ENCODE data around the gene PCNX2. TPM values are rescaled to one million over a fixed set of nuclear protein-coding genes. Genes with fewer than 3 reads are reported as not detected.

The PCNX2 gene
- total RNA-seq, 1 donor from 2014 or later, result 29.5 TPM

DNA sequence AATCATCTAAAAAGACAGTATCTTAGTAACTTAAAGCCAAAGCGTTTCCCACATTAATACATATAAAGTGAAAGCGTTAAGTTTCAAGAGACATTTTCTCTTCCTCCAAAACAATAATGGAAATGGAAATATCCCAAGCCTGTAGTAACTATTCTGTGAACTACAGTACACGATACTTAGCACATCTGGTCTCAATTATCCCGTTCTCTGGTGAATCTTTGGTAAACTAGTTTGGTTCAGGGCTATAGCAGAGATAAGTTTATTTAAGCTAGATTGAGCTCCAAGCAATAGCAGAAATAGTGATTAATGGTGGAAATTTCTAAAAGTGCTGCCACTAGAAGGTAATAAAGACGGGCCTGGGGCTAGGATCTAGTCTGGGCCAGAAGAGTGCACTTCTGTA is 55.2 kb downstream of the PCNX2 start:
- Histone ChIP-seq H3K36me3 (ENCODE audit: control insufficient read depth, insufficient read depth, low read length) (no peaks in the 10 kb centered on the region), H3K27me3 (ENCODE audit: control insufficient read depth, insufficient read depth, low read length) (no peaks in the 10 kb centered on the region), H3K4me3 (ENCODE audit: low read depth, low read length) (no peak overlapping the region)
- no peak for DNase-seq (ENCODE audit: low read depth)
- TF ChIP-seq, protein P1, sequence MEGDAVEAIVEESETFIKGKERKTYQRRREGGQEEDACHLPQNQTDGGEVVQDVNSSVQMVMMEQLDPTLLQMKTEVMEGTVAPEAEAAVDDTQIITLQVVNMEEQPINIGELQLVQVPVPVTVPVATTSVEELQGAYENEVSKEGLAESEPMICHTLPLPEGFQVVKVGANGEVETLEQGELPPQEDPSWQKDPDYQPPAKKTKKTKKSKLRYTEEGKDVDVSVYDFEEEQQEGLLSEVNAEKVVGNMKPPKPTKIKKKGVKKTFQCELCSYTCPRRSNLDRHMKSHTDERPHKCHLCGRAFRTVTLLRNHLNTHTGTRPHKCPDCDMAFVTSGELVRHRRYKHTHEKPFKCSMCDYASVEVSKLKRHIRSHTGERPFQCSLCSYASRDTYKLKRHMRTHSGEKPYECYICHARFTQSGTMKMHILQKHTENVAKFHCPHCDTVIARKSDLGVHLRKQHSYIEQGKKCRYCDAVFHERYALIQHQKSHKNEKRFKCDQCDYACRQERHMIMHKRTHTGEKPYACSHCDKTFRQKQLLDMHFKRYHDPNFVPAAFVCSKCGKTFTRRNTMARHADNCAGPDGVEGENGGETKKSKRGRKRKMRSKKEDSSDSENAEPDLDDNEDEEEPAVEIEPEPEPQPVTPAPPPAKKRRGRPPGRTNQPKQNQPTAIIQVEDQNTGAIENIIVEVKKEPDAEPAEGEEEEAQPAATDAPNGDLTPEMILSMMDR (IDR thresholded peaks at IDR 0.05; ENCODE audit: insufficient read depth, low read length, poor library complexity, severe bottlenecking), result no peak

DNA sequence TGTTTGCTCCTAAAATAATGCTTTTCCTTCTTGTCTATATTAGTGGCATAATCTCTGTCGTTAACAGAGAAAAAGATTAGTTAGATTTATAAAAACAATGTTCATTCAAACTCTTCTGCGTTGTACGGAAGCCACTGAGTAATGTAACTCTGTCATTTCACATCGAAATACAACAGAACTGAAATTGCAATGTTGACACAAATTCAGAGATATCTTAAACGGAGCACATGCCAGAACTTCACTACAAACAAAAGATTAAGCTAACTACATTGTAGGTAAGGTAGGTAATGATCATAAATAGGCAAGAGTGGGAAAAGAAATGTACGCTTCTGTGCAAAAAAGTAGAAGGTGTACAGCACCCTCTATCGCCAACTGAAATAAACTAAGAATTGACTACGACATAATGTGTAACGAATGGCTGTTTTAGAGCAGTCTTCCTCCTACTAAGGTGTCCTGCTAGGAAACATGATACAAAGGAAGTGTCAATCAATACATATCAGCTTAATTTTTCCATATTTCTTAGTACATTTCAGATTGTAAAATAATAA is 56.6 kb downstream of the PCNX2 start:
- Histone ChIP-seq H3K36me3 (ENCODE audit: control insufficient read depth, insufficient read depth, low read length) (no peaks in the 10 kb centered on the region), H3K27me3 (ENCODE audit: control insufficient read depth, insufficient read depth, low read length) (no peaks in the 10 kb centered on the region), H3K4me3 (ENCODE audit: low read depth, low read length) (no peak overlapping the region)
- TF ChIP-seq, protein P1 (IDR thresholded peaks at IDR 0.05; ENCODE audit: insufficient read depth, low read length, poor library complexity, severe bottlenecking), result no peak
- no peak for DNase-seq (ENCODE audit: low read depth)

DNA sequence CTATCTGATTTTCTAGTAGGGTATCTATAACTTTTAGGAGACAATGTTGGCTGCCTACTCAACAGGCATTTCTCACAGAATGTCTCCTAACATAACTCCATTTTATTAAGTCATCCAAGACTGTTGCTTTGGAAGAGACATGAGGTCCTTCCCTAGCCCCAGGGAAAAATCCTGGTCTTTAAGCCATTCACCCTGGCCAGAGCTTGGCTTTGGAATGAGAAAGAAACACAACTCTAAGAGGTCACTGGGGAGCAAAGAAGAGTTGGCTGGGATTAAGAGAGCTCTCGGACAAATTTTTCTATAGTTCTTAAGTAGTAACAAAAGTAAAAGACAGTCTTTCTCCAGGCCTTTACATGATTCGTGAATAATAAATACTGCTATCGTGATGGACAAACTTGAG is 57.9 kb downstream of the PCNX2 start:
- peaks cover 1% of the 10 kb centered on the region for H3K36me3 ChIP-seq (ENCODE audit: control insufficient read depth, insufficient read depth, low read length)
- TF ChIP-seq, protein P1 (IDR thresholded peaks at IDR 0.05; ENCODE audit: insufficient read depth, low read length, poor library complexity, severe bottlenecking), result no peak
- DNase-seq (ENCODE audit: low read depth), result no peak
- H3K27me3 ChIP-seq (ENCODE audit: control insufficient read depth, insufficient read depth, low read length), result no peaks in the 10 kb centered on the region
- no peak overlapping the region for H3K4me3 ChIP-seq (ENCODE audit: low read depth, low read length)

DNA sequence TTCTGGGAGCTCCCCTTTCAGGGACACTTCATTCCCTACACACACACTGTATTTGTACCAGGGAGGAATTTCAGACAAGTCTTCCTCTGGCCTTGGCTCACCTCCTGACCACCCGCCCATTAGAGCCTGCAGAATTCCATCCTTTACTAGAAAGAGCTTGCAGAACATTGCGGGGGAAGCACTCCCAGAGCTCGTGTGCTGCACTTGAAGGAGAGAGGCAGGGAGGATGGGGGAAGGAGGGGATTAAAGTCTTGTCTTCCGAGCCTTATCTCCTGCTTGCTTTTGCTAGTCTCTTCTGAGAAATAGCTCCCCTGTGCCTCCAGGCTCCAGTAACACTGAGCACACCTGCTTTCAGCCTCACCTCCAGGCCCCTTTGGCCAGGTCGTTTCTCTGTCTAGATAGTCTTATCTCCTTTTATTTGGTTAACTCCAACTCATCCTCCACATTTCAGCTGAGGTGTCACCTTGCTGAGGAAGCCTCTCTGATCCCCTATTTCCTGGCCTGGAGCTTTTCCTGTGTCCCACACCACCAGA is 62.0 kb downstream of the PCNX2 start:
- no peak for DNase-seq (ENCODE audit: low read depth)
- Histone ChIP-seq H3K27me3 (ENCODE audit: control insufficient read depth, insufficient read depth, low read length) (no peaks in the 10 kb centered on the region), H3K4me3 (ENCODE audit: low read depth, low read length) (no peak overlapping the region), H3K36me3 (ENCODE audit: control insufficient read depth, insufficient read depth, low read length) (peaks cover 1% of the 10 kb centered on the region)
- TF ChIP-seq, protein P1 (IDR thresholded peaks at IDR 0.05; ENCODE audit: insufficient read depth, low read length, poor library complexity, severe bottlenecking), result no peak

DNA sequence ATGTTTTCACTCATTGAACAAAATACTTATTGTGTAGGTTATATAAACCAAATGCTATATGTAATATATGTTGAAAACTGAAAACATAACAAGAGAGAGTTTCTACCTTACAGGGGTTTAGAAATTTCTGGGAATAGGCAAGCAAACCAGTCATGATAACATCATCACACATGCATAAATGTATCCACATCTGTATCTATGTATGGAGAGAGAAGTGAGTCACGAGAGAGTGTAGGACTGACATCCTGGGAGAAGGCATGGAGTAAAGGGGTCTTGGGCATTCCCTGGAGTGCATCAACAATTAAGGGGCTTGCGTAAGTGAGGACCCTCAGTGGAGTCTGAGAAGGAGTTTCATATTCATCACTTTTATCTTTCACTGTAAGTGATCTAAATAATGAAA is 65.5 kb downstream of the PCNX2 start:
- DNase-seq (ENCODE audit: low read depth), result no peak
- no peaks in the 10 kb centered on the region for H3K27me3 ChIP-seq (ENCODE audit: control insufficient read depth, insufficient read depth, low read length)
- peaks cover 1% of the 10 kb centered on the region for H3K36me3 ChIP-seq (ENCODE audit: control insufficient read depth, insufficient read depth, low read length)
- TF ChIP-seq, protein P1 (IDR thresholded peaks at IDR 0.05; ENCODE audit: insufficient read depth, low read length, poor library complexity, severe bottlenecking), result no peak
- H3K4me3 ChIP-seq (ENCODE audit: low read depth, low read length), result no peak overlapping the region

DNA sequence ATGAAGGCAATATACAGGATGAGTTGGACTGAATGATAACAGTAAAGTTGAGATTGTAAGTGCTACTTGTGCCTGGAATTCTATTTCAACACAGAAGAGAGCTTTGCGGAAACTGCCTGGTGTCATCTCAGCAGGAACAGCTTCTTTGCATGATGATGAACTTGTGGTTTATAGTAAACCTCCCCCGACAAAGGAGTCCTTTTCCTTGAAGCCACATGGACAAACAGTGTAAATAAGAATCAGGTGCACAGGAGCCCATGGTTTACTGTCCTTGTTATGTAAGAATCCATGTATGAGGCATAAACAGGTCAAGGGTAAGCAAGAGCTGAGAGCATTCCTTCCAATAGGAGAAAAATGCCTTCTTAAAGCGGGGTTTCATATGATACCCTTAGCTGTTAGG is 66.2 kb downstream of the PCNX2 start:
- Histone ChIP-seq H3K36me3 (ENCODE audit: control insufficient read depth, insufficient read depth, low read length) (peaks cover 1% of the 10 kb centered on the region), H3K27me3 (ENCODE audit: control insufficient read depth, insufficient read depth, low read length) (no peaks in the 10 kb centered on the region), H3K4me3 (ENCODE audit: low read depth, low read length) (no peak overlapping the region)
- TF ChIP-seq, protein P1 (IDR thresholded peaks at IDR 0.05; ENCODE audit: insufficient read depth, low read length, poor library complexity, severe bottlenecking), result no peak
- no peak for DNase-seq (ENCODE audit: low read depth)
